T-helper 1 cell (primary cell): Measurements from ENCODE around the gene ACOD1.
"Not testable (repeated sequence)": the region's sequence is repeated elsewhere in the genome, so short reads cannot be mapped to it uniquely, and the experiment has no call there.

Experiments
- DNase-seq, 5 donors: peaks; one replicate each; pipeline ENCODE4 v3.0.0-alpha.2; 2012 to 2020

The ACOD1 gene

DNA sequence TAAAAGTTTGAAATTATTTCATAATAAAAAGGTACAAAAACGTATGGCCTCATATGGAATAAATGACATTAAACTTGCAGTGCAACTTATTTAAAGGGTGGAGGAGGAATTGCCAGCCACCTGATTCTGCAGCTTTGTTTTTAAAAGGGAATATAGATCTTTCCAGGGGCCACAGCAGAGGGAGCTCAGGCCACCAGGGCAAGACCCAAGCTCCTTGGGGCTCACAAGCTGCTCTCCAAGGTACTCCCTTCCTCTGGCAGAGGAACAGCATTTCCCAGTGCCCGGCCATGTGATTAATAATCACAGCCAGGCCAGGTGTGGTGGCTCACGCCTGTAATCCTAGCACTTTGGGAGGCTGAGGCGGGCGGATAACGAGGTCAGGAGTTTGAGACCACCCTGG lies 6.2 kb downstream of the ACOD1 start:
- no peak for DNase-seq

DNA sequence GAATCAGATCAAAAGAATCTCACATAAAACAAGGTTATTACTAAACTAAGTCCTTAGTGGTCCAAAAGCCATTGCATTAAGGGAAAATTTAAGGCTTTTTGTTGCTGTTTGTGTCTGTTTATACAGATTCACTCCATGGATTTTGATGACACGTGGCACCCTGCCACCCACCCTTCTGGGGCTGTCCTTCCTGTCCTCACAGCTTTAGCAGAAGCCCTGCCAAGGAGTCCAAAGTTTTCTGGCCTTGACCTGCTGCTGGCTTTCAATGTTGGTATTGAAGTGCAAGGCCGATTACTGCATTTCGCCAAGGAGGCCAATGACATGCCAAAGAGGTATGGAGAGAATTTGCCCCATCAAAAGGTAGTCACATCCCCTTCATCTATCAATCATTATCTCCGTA lies 6.9 kb downstream of the ACOD1 start:
- DNase-seq = no peak

DNA sequence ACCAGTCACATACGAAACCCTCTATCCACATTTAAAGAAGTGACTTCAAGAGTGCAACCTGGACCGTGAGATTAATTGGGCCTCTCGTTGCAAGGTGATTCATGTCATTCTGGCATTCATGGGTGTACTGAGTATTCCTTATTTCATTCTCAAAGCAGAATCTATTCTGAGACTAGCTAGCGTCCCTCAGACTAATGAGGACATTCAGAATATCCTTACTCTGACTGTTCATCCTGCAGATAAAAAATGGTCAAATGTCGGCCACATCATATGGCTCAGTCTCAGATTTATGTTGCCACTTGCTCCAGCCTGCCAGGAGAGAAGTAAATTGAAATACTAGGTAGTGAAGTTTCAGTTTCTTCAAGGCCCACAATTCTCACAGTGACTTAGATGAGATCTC lies 7.3 kb downstream of the ACOD1 start:
- no peak for DNase-seq

DNA sequence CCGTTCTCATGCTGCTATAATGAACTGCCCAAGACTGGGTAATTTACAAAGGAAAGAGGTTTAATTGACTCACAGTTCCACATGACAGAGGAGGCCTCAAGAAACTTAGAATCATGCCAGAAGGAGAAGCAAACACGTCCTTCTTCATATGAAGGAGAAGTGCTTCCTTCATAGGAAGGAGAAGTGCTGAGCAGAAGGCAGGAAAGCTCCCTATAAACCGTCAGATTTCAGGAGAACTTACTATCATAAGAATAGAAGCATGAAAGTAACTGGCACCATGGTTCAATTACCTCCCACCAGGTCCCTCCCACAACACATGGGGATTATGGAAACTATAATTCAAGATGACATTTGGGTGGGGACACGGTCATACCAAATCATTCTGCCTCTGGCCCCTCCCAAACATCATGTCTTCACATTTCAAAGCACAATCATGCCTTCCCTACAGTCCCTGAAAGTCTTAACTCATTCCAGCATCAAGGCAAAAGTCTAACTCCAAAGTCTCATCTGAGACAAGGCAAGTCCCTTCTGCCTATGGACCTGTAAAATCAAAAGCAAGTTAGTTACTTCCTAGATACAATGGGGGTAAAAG lies 10.6 kb downstream of the ACOD1 start:
- DNase-seq = no peak

DNA sequence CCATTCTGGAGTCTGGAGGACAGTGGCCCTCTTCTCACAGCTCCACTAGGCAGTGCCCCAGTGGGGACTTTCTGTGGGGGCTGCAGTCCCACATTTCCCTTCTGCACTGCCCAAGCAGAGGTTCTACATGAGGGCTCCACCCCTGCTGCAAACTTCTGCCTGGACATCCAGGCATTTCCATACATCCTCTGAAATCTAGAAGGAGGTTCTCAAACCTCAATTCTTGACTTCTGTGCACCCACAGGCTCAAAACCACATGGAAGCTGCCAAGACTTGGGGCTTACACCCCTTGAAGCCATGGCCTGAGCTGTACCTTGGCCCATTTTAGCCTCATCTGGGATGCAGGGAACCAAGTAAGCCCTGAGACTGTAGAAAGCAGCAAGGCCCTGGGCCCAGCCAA lies 11.4 kb downstream of the ACOD1 start:
- DNase-seq = not testable (repeated sequence)

DNA sequence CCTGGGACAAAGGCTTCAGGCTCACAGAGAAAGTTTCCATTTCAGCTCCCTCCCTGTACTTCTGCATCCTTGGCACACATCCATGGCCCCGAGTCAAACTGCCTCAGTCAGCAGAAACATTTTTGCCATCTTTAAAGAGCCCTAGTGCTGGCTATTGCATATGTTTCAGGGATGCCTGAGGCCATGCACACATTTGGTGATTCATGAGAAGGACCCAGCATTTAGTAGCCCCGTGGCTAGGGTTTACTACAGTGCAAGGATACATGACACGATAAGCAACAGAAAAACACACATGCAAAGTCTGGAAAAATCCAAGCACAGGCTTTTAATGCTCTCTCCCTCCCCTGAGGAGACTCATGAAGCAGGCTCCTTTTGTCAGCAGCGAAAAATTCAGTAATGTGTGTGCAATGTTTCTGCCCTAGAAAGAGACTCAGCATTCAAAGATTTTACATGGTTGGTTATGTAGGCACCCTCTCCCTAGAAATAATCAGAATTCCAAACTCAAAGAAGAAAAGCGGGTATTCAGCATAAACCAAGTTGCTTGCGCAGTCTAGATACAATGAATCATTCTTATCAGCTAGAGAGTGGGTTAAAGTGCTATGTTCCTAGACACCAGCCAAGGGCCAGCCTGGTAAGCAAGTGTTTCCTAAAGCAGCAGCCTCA lies 17.6 kb downstream of the ACOD1 start:
- DNase-seq = no peak

DNA sequence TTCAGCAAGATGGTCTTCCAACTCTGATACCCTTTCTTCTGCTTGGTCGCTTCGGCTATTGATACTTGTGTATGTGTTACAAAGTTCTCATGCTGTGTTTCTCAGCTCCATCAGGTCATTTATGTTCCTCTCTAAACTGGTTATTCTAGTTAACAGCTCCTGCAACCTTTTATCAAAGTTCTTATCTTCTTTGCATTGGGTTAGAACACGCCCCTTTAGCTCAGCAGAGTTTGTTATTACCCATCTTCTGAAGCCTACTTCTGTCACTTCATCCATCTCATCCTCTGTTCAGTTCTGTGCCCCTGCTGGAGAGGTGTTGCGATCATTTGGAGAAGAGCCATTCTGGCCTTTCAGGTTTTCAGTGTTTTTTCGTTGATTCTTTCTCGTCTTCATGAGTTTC lies 18.7 kb downstream of the ACOD1 start:
- DNase-seq = no peak

DNA sequence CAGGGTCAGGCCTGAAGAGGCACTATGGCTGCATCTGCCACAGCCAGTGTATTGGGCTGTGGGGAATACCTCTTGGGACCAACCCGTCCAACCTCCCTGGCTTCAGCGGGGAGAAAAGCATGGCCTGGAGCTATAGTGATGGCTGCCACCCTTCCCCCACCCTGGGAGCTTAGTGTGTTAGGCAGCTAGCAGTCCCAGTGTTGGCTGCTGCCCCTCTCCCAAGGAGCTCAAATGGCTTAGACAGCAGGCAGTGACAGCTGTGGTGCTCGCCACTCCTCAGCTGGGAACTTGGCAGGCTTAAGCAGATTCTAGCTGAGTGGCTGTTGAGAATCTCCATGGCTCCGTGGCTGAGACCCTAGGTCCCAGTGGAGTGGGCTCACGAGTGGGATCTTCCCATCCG lies 19.7 kb downstream of the ACOD1 start:
- DNase-seq = no peak

DNA sequence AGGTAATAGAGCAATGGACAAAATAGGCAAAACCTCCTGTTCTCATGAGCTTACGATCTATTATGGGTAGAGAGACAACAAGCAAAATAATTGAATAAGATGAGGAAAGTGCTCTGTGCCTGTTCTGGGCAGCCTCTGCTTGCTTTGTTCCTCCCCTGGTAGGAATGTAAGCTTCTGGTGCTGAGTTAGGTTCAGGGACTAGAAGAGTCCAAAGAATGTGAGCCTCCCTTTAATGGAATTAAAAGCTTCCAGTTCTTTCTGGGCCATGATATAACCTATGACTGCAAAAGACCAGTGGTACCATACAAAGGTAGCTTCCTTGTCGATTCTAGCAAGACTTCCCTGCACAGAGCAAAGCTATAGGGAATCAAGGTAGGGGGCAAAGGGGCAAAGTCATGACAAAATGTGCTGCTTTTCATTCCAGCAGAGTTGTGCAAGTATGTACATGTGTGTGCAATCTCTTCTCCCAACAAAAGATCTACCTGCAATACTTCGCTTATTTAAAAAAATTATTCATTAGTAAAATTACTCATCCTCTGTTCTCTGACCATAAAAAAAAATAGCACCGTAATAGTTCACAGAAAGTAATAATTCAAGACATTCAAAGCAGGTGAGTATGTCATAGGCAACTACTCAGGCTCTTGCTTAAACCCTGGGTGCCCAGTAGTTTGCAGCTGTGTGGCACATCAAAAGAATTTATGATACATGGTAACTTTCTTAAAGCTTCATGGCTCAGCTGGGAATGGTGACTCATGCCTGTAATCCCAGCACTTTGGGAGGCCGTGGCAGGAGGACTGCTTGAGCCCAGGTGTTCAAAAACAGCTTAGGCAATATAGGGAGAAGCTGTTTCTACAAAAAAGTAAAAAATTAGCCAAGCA lies 21.4 kb downstream of the ACOD1 start:
- DNase-seq = no peak

DNA sequence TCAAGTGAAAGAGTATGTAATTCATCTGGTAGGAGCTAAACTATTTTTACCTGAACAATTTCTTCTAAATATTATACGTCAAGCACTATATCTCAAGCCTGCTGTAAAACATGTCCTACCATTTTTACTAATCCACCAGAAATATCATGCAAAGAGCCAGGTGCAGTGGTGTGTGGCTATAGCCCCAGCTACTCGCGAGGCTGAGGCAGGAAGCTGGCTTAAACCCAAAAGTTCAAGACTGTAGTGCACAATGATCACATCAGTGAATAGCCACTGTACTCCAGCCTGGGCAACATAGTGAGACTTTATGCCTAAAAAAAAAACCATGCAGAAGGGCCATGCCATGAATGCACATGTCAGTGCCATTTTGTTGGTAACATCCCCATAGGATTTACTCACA lies 22.9 kb downstream of the ACOD1 start:
- DNase-seq = no peak

DNA sequence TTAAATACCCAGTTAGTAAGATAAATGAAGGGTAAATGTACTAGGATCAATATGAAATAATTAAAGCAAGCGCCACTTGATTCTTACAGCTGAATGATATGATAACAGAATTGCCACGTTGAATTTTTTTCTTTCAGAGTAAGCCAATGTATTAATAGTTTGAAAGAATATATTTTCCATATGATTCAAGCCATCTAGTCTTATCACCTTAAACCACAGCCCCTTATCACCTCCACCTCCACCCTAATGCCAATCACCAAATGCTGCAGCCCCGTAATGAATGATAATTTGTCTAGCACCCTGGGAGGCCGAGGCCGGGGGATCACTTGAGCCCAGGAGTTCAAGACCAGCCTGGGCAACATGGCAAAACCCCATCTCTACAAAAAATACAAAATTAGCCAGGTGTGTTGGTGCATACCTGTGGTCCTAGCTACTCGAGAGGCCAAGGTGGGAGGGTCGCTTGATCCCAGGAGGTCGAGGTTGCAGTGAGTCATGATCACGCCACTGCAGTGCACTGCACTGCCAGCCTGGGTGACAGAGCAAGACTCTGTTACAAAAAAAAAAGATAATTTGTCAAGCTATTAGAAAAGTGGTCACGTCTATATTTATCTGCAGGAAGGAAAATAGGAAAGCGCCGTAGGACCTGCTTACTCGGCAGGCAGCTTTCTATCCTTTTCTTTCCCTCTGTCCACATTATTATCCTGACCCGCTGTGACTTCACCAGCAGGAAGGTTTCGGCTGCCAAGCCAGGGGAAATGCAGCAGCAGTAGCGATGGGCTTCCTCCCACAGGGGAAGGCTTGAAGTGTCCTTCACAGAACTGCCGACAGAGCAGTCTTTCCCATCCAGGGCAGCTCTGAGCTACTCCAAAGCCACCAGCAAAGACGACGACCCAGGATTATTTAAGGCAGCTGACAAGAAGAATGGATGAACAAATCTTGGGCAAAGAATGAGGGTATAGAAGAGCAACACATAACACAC lies 23.8 kb downstream of the ACOD1 start:
- DNase-seq = no peak

DNA sequence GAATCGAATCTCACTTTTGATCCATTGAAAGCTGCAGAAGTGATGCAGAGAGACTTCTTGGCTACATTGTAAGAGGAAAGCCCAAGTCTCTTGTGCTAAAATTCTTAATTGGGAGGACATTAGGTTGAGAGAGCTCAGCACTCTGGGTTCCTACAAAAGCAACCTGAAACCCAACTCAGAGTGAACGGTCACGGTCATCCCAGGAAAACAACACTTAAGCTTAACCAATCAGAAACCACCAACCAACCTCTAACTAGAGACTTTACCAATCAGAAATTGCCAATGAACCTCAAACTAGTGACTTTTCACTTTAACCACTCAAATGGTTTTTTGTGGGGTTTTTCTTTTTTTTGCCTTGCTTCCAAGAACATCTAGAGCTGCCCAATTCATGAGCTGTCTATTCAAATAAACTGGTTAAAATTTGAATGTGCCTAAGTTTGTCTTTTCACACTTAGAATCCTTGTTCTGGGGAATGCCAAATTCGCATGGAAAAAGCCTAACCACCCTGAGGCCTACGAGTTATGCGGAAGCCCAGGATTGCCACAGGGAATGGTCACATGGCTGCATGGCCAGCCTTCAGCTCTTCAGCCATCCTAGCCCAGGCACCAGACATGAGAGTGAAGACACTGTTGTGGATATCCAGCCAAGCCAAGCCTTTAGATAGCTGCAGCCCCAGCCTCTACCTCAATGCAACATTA lies 25.8 kb downstream of the ACOD1 start:
- DNase-seq = no peak

DNA sequence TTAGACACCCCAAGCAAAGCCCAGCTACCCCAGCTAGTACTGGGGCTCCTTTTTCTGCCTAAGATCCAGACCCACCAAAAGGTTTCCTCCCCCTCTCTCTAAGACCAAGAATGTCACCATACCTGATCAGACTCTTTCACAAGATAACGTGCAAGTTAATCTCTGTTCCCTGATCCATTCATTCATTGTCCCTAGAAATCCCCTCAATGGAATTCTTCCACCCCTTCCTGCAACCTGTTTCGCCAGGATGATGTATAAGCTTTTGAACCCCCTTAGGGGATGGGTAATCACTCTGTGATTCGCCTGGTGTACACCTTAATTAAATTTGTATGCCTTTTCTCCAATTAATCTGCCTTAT lies 26.3 kb downstream of the ACOD1 start:
- DNase-seq = no peak

DNA sequence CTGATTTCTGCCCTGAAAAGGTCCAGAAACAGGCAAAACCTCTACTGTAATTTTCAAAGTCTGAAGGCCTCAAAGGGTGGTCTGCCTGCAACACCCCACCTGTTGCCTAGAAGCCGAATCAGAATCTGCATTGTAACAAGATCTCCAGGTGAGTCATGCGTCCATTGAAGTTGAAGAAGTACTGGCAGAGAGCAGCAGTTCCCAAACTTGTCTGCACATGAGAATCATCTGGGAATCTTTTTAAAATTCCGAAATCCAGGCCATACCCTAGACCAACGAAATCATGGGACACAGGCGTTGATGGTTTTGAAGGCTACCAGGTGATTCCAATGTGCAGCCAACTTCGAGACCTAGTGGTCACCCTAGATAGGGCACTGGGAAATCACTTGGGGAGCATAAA lies 27.6 kb downstream of the ACOD1 start:
- no peak for DNase-seq

DNA sequence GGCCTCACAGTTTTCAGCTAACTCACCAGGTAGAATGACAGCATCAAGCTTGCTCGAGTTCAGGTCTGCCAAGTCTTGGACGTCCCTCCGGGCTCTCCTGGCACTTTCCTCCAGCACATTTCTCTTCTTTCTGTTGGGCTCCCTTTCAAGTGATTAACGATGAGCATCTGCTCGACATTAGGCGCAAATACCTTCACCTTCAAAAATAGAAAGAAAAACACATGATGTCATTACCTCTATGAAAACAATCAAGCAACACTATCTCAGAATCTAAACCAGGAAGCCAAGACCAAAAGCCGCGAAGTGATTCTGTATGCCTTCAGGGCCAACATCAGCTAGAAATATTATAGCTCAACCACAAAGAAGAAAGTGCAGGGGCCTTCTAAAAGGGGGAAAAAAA lies 28.2 kb downstream of the ACOD1 start:
- no peak for DNase-seq

DNA sequence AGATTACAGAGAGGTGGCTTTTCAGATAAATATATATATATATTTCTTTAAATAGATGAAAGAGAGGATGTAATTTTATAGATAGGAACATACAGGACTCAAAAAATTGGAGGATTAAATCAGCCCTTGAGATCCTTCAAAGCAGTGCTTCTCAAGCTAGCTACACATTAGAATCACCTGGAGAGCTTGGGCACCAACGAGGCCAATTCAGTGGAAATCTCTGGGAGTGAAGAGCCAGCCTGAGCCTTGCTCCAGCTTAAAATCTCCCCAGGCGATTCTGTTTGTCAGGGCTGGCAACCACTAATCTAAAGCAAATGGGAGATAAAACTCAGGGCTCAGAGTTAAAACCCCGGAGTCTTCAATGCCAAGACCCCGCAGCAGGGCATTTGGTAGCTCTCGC lies 28.6 kb downstream of the ACOD1 start:
- DNase-seq = no peak

DNA sequence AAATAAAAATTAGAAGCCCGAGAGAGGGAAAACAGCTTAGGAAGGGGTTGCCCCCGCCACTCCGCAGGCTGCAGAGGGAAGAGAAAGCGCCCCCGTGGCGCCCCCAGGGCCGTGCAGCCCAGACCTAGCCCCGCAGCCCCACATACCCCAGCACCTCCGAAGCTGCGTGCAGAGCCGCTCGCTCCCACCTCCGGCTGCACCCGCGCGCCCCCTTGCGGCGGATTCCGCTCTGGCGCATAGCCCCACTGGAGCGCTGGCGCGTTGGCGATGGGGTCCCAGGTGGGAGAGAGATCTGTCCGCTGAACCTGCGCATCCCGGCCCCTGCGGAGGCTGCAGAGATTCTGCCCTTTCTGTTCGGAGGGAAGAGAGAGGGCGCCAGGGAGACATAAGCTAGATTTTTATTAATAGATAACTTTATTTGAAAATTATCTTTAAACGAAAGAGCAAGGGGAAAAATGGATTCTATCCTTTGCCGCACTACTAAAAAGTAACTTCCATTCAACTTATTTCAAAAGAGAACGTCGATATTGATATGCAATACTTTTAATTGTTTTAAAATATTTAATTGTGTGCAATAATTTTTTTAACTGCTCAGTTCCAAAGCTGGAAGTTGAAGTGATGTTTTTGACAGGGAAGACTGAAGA lies 31.9 kb downstream of the ACOD1 start:
- peak; percentile 65 to 79 (median 78) for DNase-seq

DNA sequence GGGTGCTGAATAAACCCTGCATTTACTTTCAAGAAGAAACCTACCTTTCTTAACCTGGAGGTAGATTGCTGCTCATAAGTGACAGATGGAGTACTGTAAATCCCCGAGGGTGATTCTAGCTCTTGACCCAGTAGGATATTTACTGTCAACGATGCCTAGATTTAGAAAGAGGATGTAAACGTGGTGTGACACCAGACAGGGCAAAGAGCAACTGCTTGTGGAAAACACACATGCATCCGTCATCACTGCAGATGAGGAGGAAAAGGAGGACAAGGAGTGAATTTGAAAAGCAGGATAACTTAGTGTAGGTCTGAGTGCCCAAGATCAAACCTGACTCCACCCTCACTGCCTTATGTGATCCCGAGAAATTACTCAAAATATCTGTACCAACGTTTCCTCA lies 33.8 kb downstream of the ACOD1 start:
- DNase-seq = no peak

DNA sequence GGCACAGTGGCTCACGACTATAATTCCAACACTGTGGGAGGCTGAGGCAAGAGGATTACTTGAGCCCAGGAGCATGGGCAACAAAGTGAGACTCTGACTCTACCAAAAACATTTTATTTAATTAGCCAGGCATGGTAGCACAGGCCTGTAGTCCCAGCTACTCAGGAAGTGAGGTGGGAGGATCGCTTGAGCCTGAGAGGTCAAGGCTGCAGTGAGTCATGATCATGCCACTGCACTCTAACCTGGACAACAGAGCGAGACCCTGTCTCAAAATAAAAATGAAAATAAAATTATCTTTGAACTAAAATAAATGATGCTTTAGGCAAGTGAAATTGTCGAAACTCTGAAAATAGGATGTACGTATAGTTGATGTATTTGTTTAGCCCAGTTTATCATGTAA lies 35.4 kb downstream of the ACOD1 start:
- no peak for DNase-seq

DNA sequence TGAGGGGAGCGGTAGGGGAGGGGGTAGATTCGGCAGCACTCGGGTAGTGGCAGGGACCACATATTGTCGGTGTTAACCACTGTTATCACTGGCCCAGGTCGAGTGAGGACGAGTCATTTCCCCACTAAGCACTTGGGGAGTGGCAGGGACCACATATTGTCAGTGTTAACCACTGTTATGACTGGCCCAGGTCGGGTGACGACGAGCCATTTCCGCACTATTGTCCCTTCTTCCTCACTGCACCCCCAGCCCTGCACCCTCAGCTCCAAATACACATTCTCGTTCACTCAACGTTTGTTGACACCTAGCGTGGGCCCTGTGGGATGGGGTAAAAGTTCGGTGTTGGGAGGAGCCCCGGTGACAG lies 43.1 kb downstream of the ACOD1 start:
- peak; percentile 60 to 92 (median 73) for DNase-seq

DNA sequence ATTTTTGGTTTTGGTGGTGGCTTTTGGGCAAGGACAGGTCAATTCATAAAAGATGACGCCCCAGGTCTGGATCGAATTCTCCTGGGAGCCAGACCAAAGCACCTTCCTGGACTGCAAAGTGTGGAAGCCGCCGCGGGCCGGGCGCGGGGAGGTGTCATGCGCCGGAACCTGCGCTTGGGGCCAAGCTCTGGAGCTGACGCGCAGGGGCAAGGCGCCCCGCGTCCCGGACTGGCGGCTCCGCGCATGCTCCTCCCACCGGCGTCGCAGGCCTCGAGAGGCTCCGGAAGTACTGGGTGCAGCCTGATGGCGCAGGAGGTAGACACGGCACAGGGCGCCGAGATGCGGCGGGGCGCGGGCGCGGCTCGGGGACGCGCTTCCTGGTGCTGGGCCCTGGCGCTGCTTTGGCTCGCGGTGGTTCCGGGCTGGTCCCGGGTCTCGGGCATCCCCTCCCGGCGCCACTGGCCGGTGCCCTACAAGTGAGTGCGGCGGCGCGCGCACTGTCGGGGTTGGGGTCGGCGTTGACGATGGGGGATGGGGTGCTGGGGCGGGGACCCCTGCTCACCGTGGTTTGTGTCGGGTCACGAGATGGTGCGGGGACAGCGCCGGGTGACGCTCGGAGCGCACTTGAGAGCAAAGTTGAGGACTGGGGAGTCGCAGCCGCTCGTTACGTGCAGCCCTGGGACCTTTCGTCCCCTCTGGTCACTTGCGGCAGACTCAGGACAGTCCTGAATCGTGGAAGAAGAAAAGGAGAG lies 43.7 kb downstream of the ACOD1 start, which contains the start of gene CLN5:
CLN5 (plus strand) TSS at position 286 of the 752 bp plus-strand sequence; CDS start at position 304, 18 bp downstream.
- peak; percentile 92 to 98 (median 93) for DNase-seq
